PC-3 (cell line): ENCODE data around the gene ASB5. TPM values are rescaled to one million over a fixed set of nuclear protein-coding genes. Genes with fewer than 3 reads are reported as not detected.

Experiments
- ATAC-seq: fragments of 200-7000 bp; cut with Tn5 transposase; 2 replicates; pipeline ENCODE4 v1.9.1; 2020; ENCODE audit warnings: mild to moderate bottlenecking, moderate library complexity
- BruUV-seq: library from RNA; stranded (reverse); fragments of 400-500 nt; replicated peaks from 2 replicates; lab custom pipeline; 2021; lab: Mats Ljungman, UMichigan
- CTCF ChIA-PET: fragments of 300-600 bp; sonication (Branson Sonifier 250); formaldehyde crosslinking; loops from one replicate; lab custom pipeline; 2022; ENCODE audit warnings: antibody characterized with exemption; lab: Charles Lee
- POLR2A ChIA-PET: fragments of 300-600 bp; sonication (Branson Sonifier 250); formaldehyde crosslinking; loops from one replicate; lab custom pipeline; 2022; ENCODE audit warnings: antibody characterized with exemption; ENCODE audit not compliant: unreplicated experiment; lab: Charles Lee
- DNase-seq: peaks from one replicate; pipeline ENCODE4 v3.0.0-alpha.2; 2015
- H2AFZ ChIP-seq: fragments of 300-600 bp; sonication (generic); 2 replicates; pipeline ENCODE4 v1.6.0; 2016; ENCODE audit warnings: antibody characterized with exemption, low read length
- H3F3A ChIP-seq: fragments of 300-600 bp; sonication (generic); one replicate; pipeline ENCODE4 v1.6.0; 2017; ENCODE audit warnings: antibody characterized with exemption, low read length, control low read depth, mild to moderate bottlenecking; ENCODE audit not compliant: unreplicated experiment
- H3K27ac ChIP-seq: fragments of 300-600 bp; sonication (generic); 2 replicates; pipeline ENCODE4 v1.5.1; 2016; ENCODE audit warnings: mild to moderate bottlenecking, low read length
- H3K27me3 ChIP-seq: fragments of 300-600 bp; sonication (generic); 2 replicates; pipeline ENCODE4 v1.6.1; 2016; ENCODE audit warnings: low read length, mixed read lengths
- H3K36me3 ChIP-seq: fragments of 300-600 bp; sonication (generic); 2 replicates; pipeline ENCODE4 v1.6.1; 2016; ENCODE audit warnings: low read depth, mixed run types, low read length, mixed read lengths
- H3K4me1 ChIP-seq: fragments of 300-600 bp; sonication (generic); 2 replicates; pipeline ENCODE4 v1.5.1; 2016; ENCODE audit warnings: low read length; ENCODE audit not compliant: insufficient read depth
- H3K4me2 ChIP-seq: fragments of 300-600 bp; sonication (generic); 2 replicates; pipeline ENCODE4 v1.6.0; 2016; ENCODE audit warnings: low read length
- H3K4me3 ChIP-seq: fragments of 300-600 bp; sonication (generic); 2 replicates; pipeline ENCODE4 v1.5.1; 2016; ENCODE audit warnings: mild to moderate bottlenecking, low read length, mixed read lengths
- H3K79me2 ChIP-seq: fragments of 300-600 bp; sonication (generic); 2 replicates; pipeline ENCODE4 v1.6.1; 2017; ENCODE audit warnings: low read length, mixed read lengths
- H3K9ac ChIP-seq: fragments of 300-600 bp; sonication (generic); 2 replicates; pipeline ENCODE4 v1.6.0; 2016; ENCODE audit warnings: mild to moderate bottlenecking, low read length
- H3K9me2 ChIP-seq: fragments of 300-600 bp; sonication (generic); replicated peaks from 2 replicates; pipeline ENCODE4 v1.6.1; 2016; ENCODE audit warnings: mixed run types, low read length, mixed read lengths
- H3K9me3 ChIP-seq: fragments of 300-600 bp; sonication (generic); 2 replicates; pipeline ENCODE4 v1.6.1; 2016; ENCODE audit warnings: low read length, mixed read lengths
- H4K20me1 ChIP-seq: fragments of 300-600 bp; sonication (generic); 2 replicates; pipeline ENCODE4 v1.6.1; 2016; ENCODE audit warnings: low read length, mixed read lengths
- EZH2 ChIP-seq: fragments of 300-600 bp; sonication (generic); IDR thresholded peaks from one replicate; pipeline ENCODE4 v1.6.1; 2017; ENCODE audit warnings: antibody characterized with exemption, mild to moderate bottlenecking, low read length; ENCODE audit not compliant: unreplicated experiment
- EZH2phosphoT487 ChIP-seq: fragments of 300-600 bp; sonication (generic); IDR thresholded peaks from 2 replicates; pipeline ENCODE4 v1.6.1; 2018; ENCODE audit warnings: mild to moderate bottlenecking, antibody characterized with exemption, low read length, borderline replicate concordance
- intact Hi-C: fragments of 100-400 bp; cut with micrococcal nuclease; formaldehyde crosslinking; loops from 2 replicates; pipeline ENCODE4 v1.9.0; 2023
- total RNA-seq: library from RNA; depleted of rRNA; stranded (reverse); fragments of >200 nt; gene quantifications from 2 replicates; pipeline ENCODE4 v1.2.3, GENCODE V29; 2014
- TF ChIP-seq, protein P1 (sequence below): fragments of 300-600 bp; sonication (generic); conservative IDR thresholded peaks from 2 replicates; pipeline ENCODE4 v1.5.1; 2017; ENCODE audit warnings: antibody characterized with exemption, low read depth, mild to moderate bottlenecking, low read length

Gene ASB5
- total RNA-seq, 1 experiment from 2014 or later, result not detected

DNA sequence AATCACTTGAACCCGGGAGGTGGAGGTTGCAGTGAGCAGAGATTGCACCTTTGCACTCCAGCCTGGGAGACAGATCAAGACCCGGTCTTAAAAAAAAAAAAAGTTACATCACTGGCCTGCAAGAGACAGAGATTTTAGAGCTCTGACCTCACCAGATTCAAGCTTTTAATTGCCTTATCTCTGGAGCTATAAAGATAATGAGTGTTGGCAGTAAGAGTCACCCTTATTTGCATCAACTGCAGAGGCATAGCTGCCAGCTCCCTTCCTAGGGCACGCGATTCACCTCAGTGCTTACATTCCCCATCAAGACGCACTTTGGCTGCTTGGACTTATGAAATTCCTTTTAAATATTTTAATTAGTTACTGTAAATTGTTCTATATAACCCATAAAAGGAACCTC is 61.2 kb downstream of the ASB5 start:
- Histone ChIP-seq H2AFZ (no peak overlapping the region), H3K4me2 (no peak overlapping the region), H4K20me1 (no peaks in the 10 kb centered on the region), H3K9ac (no peak overlapping the region), H3K27me3 (no peaks in the 10 kb centered on the region), H3K4me3 (no peak overlapping the region), H3K79me2 (no peaks in the 10 kb centered on the region), H3F3A (no peaks in the 10 kb centered on the region), H3K4me1 (no peaks in the 10 kb centered on the region), H3K9me3 (no peaks in the 10 kb centered on the region), H3K9me2 (no peaks in the 10 kb centered on the region), H3K27ac (no peak overlapping the region), H3K36me3 (no peaks in the 10 kb centered on the region)
- TF ChIP-seq EZH2phosphoT487, result no peak
- no peak for TF ChIP-seq EZH2
- TF ChIP-seq, protein P1, sequence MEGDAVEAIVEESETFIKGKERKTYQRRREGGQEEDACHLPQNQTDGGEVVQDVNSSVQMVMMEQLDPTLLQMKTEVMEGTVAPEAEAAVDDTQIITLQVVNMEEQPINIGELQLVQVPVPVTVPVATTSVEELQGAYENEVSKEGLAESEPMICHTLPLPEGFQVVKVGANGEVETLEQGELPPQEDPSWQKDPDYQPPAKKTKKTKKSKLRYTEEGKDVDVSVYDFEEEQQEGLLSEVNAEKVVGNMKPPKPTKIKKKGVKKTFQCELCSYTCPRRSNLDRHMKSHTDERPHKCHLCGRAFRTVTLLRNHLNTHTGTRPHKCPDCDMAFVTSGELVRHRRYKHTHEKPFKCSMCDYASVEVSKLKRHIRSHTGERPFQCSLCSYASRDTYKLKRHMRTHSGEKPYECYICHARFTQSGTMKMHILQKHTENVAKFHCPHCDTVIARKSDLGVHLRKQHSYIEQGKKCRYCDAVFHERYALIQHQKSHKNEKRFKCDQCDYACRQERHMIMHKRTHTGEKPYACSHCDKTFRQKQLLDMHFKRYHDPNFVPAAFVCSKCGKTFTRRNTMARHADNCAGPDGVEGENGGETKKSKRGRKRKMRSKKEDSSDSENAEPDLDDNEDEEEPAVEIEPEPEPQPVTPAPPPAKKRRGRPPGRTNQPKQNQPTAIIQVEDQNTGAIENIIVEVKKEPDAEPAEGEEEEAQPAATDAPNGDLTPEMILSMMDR, result no peak
- intact Hi-C loops, result no loop called here
- ATAC-seq (no peak), DNase-seq (no peak)
- POLR2A ChIA-PET, result no interaction called here
- CTCF ChIA-PET, result no interaction called here
- BruUV-seq, result no TSS peak

DNA sequence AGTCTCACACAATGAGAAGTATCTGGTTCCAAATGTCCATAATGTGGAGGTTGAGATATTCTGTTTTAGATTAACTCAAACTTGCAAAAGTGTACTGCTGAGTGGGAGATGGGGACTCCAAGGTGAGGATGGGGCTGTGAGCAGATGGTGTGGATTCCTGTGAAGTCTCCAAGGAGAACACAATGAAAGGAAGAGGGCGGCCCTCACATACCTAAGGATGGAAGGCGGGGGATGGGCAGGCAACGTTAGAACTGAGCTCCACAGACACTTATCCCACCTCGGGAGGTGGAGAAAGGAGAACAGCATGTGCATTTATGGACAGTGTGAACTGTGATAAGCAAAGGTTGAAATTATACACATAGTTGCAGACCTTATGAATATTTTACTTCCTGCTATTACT is 63.7 kb downstream of the ASB5 start:
- Histone ChIP-seq H3K36me3 (no peaks in the 10 kb centered on the region), H3K9ac (no peak overlapping the region), H4K20me1 (no peaks in the 10 kb centered on the region), H3K4me2 (no peak overlapping the region), H3K9me3 (no peaks in the 10 kb centered on the region), H3K4me3 (no peak overlapping the region), H3F3A (no peaks in the 10 kb centered on the region), H3K4me1 (no peaks in the 10 kb centered on the region), H3K27ac (no peak overlapping the region), H3K9me2 (no peaks in the 10 kb centered on the region), H2AFZ (no peak overlapping the region), H3K27me3 (no peaks in the 10 kb centered on the region), H3K79me2 (no peaks in the 10 kb centered on the region)
- TF ChIP-seq EZH2 (no peak), EZH2phosphoT487 (no peak)
- TF ChIP-seq, protein P1, result no peak
- ChIA-PET POLR2A (no interaction called here), CTCF (no interaction called here)
- DNase-seq, result no peak
- intact Hi-C loops, result no loop called here
- ATAC-seq, result no peak
- BruUV-seq, result no TSS peak

GRCh38 chr4:176198316-176198903 is 70.6 kb downstream of the ASB5 start:
- no peak for ATAC-seq
- Histone ChIP-seq H4K20me1 (no peaks in the 10 kb centered on the region), H3K27me3 (no peaks in the 10 kb centered on the region), H3F3A (no peaks in the 10 kb centered on the region), H2AFZ (no peak overlapping the region), H3K9me2 (no peaks in the 10 kb centered on the region), H3K9me3 (no peaks in the 10 kb centered on the region), H3K36me3 (no peaks in the 10 kb centered on the region), H3K27ac (no peak overlapping the region), H3K4me3 (no peak overlapping the region), H3K9ac (no peak overlapping the region), H3K4me2 (no peak overlapping the region), H3K4me1 (peaks cover 21% of the 10 kb centered on the region), H3K79me2 (no peaks in the 10 kb centered on the region)
- CTCF ChIA-PET, result no interaction called here
- DNase-seq, result no peak
- TF ChIP-seq EZH2 (no peak), EZH2phosphoT487 (no peak)
- TF ChIP-seq, protein P1, result no peak
- no TSS peak for BruUV-seq
- POLR2A ChIA-PET, result interaction anchor here (0.6 kb wide), 1 partner anchor 268 kb away, joined by 4 read pairs; no protein-coding TSS in a partner anchor
- intact Hi-C loops, result no loop called here
